GM23338 (cell line): ENCODE data around the gene UCK1.

Experiments
- NANOG ChIP-seq: IDR thresholded peaks from 2 replicates; pipeline ENCODE4 v1.6.1; 2016; ENCODE audit warnings: antibody characterized with exemption, borderline replicate concordance
- POLR2AphosphoS5 ChIP-seq: IDR thresholded peaks from 2 replicates; pipeline ENCODE4 v1.6.1; 2016; ENCODE audit warnings: antibody characterized with exemption, low read depth

DNA sequence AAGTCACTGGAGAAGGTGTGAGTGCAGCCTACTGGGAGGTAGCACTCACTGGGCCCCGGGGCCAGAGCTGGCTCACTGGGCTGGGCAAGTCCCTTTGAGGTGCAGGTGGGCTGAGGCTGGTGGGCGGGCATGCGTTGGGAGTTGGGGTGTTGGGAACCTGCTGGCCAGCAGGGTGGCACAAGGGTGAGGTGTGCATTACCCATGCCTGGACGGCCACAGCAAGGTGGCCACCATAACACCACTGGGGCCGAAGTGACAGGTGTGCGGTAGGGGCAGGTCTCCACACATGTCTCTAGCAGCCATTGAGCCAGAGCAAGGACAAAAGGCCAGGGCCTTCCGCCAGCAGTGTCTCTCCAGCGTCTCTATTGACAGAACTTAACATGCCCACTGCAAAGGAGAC is 36.8 kb upstream of the UCK1 start:
- TF ChIP-seq POLR2AphosphoS5 (no peak), NANOG (no peak)
